NCI-H345 treated with DMSO at 0.1 percent for 48 hours (cell line): ENCODE results near the gene TGOLN2.

Experiments used
- DNase-seq: peaks from one replicate; lab custom pipeline; 2025; ENCODE audit not compliant: unreplicated experiment; lab: John Stamatoyannopoulos, UW

TGOLN2 gene

GRCh38 chr2:85309699-85310321 lies 18.0 kb downstream of the TGOLN2 start:
- no peak for DNase-seq

GRCh38 chr2:85308896-85309555 lies 18.8 kb downstream of the TGOLN2 start:
- DNase-seq = no peak

- DNase-seq = no peak
These were observed 19.6 kb downstream of the TGOLN2 start for GRCh38 chr2:85308201-85308600.

- no peak for DNase-seq
These were observed 20.3 kb downstream of the TGOLN2 start for GRCh38 chr2:85307527-85307897.

- no peak for DNase-seq
These were observed 23.8 kb downstream of the TGOLN2 start for GRCh38 chr2:85303780-85304531.

- DNase-seq = no peak
These were observed 25.7 kb downstream of the TGOLN2 start for GRCh38 chr2:85302121-85302520.

GRCh38 chr2:85291425-85292023 lies 36.3 kb downstream of the TGOLN2 start:
- DNase-seq = no peak

- no peak for DNase-seq
These were observed 39.5 kb downstream of the TGOLN2 start for GRCh38 chr2:85288244-85288725.

GRCh38 chr2:85287721-85288120 lies 40.1 kb downstream of the TGOLN2 start:
- no peak for DNase-seq

- no peak for DNase-seq
These were observed 40.9 kb downstream of the TGOLN2 start for GRCh38 chr2:85286918-85287317.

GRCh38 chr2:85283641-85284040 lies 44.1 kb downstream of the TGOLN2 start:
- DNase-seq = no peak

GRCh38 chr2:85282914-85283313 lies 44.9 kb downstream of the TGOLN2 start:
- no peak for DNase-seq

GRCh38 chr2:85281553-85281952 lies 46.2 kb downstream of the TGOLN2 start:
- DNase-seq = no peak

- no peak for DNase-seq
These were observed 49.4 kb downstream of the TGOLN2 start for GRCh38 chr2:85278361-85278760.

GRCh38 chr2:85277416-85278158 lies 50.2 kb downstream of the TGOLN2 start:
- no peak for DNase-seq

- no peak for DNase-seq
These were observed 51.1 kb downstream of the TGOLN2 start for GRCh38 chr2:85276571-85277118.

- no peak for DNase-seq
These were observed 51.7 kb downstream of the TGOLN2 start for GRCh38 chr2:85275984-85276540.

GRCh38 chr2:85273738-85274731 lies 53.8 kb downstream of the TGOLN2 start:
- peak; percentile 39 for DNase-seq

- no peak for DNase-seq
These were observed 55.4 kb downstream of the TGOLN2 start for GRCh38 chr2:85272357-85272756.
